C1 segment of cervical spinal cord (tissue), 14 donors: ENCODE measurements around the gene ABCB7.
"Not testable (repeated sequence)": the region's sequence is repeated elsewhere in the genome, so short reads cannot be mapped to it uniquely, and the experiment has no call there.

Experiments used
- DNase-seq, 14 donors: peaks; one replicate each; lab custom pipeline; 2025; lab: John Stamatoyannopoulos, UW

The ABCB7 gene

GRCh38 chrX:75106772-75107171 lies 49.3 kb downstream of the ABCB7 start:
- DNase-seq = no peak

- DNase-seq = no peak
Measured at GRCh38 chrX:75096331-75096730, 59.8 kb downstream of the ABCB7 start.

- DNase-seq = no peak
Measured at GRCh38 chrX:75086731-75087195, 69.3 kb downstream of the ABCB7 start.

- no peak for DNase-seq
Measured at GRCh38 chrX:75084757-75085156, 71.3 kb downstream of the ABCB7 start.

GRCh38 chrX:75076429-75076828 lies 79.7 kb downstream of the ABCB7 start:
- DNase-seq = no peak

- no peak for DNase-seq
Measured at GRCh38 chrX:75074475-75074874, 81.6 kb downstream of the ABCB7 start.

- no peak for DNase-seq
Measured at GRCh38 chrX:75071334-75071733, 84.7 kb downstream of the ABCB7 start.

- DNase-seq = no peak
Measured at GRCh38 chrX:75067931-75068330, 88.2 kb downstream of the ABCB7 start.

- no peak for DNase-seq
Measured at GRCh38 chrX:75061701-75062100, 94.4 kb downstream of the ABCB7 start.

GRCh38 chrX:75051047-75051446 lies 105.0 kb downstream of the ABCB7 start:
- no peak for DNase-seq

GRCh38 chrX:75045369-75045768 lies 110.7 kb downstream of the ABCB7 start:
- DNase-seq = no peak

GRCh38 chrX:75044142-75044541 lies 111.9 kb downstream of the ABCB7 start:
- not testable (repeated sequence) for DNase-seq

GRCh38 chrX:75038925-75039324 lies 117.2 kb downstream of the ABCB7 start:
- DNase-seq = no peak
